GM12873 (cell line): ENCODE data around the gene MOGAT2.

Experiments used
- TF ChIP-seq, protein P1 (sequence below): IDR thresholded peaks from 2 replicates; pipeline ENCODE4 v1.5.1; 2012; ENCODE audit warnings: low read depth, mild to moderate bottlenecking, moderate library complexity, low read length, control low read depth; ENCODE audit not compliant: insufficient read depth; ENCODE audit errors: missing control alignments

MOGAT2 gene

GRCh38 chr11:75679566-75679965 is 38.1 kb upstream of the MOGAT2 start:
- TF ChIP-seq, protein P1, sequence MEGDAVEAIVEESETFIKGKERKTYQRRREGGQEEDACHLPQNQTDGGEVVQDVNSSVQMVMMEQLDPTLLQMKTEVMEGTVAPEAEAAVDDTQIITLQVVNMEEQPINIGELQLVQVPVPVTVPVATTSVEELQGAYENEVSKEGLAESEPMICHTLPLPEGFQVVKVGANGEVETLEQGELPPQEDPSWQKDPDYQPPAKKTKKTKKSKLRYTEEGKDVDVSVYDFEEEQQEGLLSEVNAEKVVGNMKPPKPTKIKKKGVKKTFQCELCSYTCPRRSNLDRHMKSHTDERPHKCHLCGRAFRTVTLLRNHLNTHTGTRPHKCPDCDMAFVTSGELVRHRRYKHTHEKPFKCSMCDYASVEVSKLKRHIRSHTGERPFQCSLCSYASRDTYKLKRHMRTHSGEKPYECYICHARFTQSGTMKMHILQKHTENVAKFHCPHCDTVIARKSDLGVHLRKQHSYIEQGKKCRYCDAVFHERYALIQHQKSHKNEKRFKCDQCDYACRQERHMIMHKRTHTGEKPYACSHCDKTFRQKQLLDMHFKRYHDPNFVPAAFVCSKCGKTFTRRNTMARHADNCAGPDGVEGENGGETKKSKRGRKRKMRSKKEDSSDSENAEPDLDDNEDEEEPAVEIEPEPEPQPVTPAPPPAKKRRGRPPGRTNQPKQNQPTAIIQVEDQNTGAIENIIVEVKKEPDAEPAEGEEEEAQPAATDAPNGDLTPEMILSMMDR, result no peak

DNA sequence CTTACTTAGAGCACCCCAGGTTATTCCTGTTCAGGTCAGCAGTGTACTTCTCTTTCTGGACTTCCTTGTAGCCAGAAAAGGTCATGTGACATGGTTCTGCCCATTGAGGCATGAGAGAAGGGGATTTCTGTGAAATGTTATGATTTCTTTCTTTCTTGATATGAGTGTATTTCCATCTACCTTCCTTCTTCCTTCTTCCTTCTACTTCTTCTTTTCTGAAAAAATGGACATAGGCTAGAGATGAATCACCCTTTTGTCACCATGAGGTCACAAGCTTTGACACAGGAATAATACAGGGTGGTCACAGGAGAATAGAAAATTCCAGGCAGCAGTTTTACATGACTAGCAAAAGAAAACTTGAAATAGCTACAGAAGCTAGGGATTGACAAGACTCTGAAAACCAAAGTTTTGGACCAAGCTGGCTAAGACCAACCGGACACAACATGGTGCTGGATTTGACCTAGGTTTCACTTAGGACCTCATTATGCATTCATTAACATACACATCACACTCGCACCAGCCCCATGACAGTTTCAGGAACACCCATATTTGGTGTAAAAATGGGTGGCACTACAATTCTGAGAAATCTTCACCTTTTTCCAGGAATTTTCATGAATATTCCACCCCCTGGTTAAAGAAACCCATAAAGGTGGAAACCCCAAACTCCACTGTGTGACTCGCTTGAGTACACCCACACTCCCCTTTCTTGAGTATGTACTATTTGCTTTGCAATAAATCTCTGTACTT is 27.6 kb upstream of the MOGAT2 start:
- TF ChIP-seq, protein P1, result no peak

- TF ChIP-seq, protein P1, result no peak
Observed at GRCh38 chr11:75691804-75692203, 25.8 kb upstream of the MOGAT2 start.

DNA sequence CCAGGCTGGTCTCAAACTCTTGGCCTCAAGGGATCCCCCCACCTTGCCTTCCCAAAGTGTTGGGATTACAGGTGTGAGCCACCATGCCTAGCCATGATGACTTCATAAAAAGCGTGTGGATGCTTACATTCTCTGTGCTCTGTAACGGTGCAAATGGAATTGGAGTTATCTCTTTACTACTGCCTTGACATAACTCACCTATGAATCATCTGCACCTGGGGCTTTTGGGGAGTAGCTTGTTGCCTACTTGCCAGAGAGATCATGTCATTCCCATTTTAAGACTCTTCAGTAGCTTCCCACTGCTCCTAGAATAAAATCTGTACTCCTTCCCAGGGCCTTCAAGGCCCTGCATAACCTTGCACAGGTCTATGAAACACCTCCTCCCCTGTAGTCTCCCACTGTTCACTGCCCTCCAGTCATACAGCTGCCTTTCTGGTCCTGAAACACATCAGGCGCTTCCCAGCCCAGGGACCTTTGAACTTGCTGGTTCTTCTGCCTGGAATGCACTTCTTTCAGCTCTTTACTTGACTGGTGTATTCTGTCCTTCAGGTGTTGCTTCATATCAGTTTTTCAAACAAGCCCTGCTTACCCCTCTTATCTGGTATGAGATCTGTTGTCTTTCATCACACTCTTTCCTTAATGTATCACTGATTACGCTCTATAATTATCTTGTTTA is 19.6 kb upstream of the MOGAT2 start:
- TF ChIP-seq, protein P1, result no peak

GRCh38 chr11:75700940-75701339 is 16.7 kb upstream of the MOGAT2 start:
- TF ChIP-seq, protein P1, result no peak

DNA sequence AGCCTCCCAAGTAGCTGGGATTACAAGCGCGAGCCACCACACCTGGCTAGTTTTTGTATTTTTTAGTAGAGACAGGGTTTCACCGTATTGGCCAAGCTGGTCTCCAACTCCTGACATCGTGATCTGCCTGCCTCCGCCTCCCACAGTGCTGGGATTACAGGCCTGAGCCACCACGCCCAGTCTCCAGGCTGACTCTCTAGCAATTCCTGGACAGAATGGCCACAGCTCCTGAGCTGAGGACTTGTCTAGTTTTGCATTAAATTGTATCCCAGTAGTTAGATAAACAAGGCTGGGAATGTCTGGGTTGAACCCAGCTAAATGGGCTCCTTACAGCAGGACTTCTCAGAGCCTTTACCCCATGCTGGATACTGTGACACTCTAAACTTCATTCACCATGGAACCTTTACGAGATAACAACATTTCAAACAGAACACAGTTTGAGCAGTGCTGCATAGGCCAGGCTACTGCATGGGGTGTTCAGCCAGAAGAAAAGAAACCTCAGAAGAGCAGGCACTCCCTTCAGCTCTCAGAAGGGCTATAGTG is 13.9 kb upstream of the MOGAT2 start:
- TF ChIP-seq, protein P1, result no peak

GRCh38 chr11:75705541-75705940 is 12.1 kb upstream of the MOGAT2 start:
- TF ChIP-seq, protein P1, result no peak
